ENCODE measurements around the gene CCDC18.

Gene CCDC18

DNA sequence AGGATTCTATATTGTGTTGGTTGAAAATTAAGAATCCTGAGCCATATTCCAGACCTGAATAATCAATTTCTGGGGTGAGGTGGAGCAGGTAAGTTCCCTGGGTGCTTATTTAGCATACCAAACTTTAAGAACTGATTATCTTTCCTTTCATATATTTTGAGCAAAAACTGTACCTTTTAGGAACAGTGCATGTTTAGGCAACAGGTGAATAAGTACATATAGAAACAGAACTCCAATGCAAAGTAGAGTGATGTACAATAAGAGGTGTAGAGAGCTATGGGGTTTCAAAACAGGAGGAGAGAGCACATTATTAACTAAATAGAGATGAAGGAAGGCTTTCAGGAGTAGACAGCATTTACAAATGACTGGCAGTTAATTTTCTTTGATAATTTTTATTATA lies 29.1 kb upstream of the CCDC18 start:
- TF ChIP-seq EZH2phosphoT487 (IDR thresholded peaks at IDR 0.05; ENCODE audit: borderline replicate concordance, low read length): no peak
- TF ChIP-seq, protein P1, sequence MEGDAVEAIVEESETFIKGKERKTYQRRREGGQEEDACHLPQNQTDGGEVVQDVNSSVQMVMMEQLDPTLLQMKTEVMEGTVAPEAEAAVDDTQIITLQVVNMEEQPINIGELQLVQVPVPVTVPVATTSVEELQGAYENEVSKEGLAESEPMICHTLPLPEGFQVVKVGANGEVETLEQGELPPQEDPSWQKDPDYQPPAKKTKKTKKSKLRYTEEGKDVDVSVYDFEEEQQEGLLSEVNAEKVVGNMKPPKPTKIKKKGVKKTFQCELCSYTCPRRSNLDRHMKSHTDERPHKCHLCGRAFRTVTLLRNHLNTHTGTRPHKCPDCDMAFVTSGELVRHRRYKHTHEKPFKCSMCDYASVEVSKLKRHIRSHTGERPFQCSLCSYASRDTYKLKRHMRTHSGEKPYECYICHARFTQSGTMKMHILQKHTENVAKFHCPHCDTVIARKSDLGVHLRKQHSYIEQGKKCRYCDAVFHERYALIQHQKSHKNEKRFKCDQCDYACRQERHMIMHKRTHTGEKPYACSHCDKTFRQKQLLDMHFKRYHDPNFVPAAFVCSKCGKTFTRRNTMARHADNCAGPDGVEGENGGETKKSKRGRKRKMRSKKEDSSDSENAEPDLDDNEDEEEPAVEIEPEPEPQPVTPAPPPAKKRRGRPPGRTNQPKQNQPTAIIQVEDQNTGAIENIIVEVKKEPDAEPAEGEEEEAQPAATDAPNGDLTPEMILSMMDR (IDR thresholded peaks at IDR 0.05; ENCODE audit: low read depth, low read length, poor library complexity, severe bottlenecking): no peak
- H3F3A ChIP-seq (ENCODE audit: control insufficient read depth, insufficient read depth): peaks cover 39% of the 10 kb centered on the region
- no peaks in the 10 kb centered on the region for H3K9me2 ChIP-seq (replicated peaks; ENCODE audit: control insufficient read depth, low read length)
- H3K4me3 ChIP-seq (ENCODE audit: low read length): no peak overlapping the region
- H3K79me2 ChIP-seq (ENCODE audit: control insufficient read depth, low read length): 0 out of 2 replicates have a peak, but pooled peaks cover 3% of the 10 kb centered on the region
- no peaks in the 10 kb centered on the region for H3K27me3 ChIP-seq (ENCODE audit: control insufficient read depth, low read length)
- H3K4me1 ChIP-seq (ENCODE audit: control insufficient read depth, low read length): no peaks in the 10 kb centered on the region
- no peak overlapping the region for H3K4me2 ChIP-seq (ENCODE audit: low read length)
- no peak overlapping the region for H3K27ac ChIP-seq (ENCODE audit: low read depth, low read length)
- peaks cover 82% of the 10 kb centered on the region for H3K36me3 ChIP-seq (ENCODE audit: control insufficient read depth, low read length)
- 0 out of 2 replicates have a peak, but pooled peaks cover 4% of the 10 kb centered on the region for H4K20me1 ChIP-seq (ENCODE audit: control insufficient read depth, insufficient read depth, low read depth, low read length)
- H3K9me3 ChIP-seq (ENCODE audit: control insufficient read depth, insufficient read depth, low read length): no peaks in the 10 kb centered on the region

DNA sequence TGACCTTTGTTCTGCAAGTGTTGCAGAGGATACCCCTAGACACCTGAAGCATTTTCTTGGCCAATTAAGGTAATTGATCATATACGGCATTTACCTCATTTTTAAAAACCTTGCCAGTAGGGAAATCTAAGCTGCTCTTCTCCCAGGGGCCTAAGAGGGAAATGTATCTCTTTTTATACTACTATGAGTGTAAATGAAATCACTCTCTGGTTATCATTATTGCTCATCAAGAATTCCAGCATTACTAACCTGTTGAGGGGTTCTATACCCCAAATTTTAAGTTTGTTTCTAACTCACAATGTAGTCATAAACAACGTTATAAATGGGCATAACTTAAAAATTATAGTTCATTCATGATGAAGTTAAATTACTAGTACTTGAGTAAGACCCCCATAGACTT lies 27.7 kb upstream of the CCDC18 start:
- H3F3A ChIP-seq (ENCODE audit: control insufficient read depth, insufficient read depth): peaks cover 31% of the 10 kb centered on the region

GRCh38 chr1:93154898-93155297 lies 25.6 kb upstream of the CCDC18 start:
- Histone ChIP-seq H3K4me1 (ENCODE audit: control insufficient read depth, low read length) (no peaks in the 10 kb centered on the region), H3K4me3 (ENCODE audit: low read length) (no peak overlapping the region), H3K27me3 (ENCODE audit: control insufficient read depth, low read length) (no peaks in the 10 kb centered on the region), H3F3A (ENCODE audit: control insufficient read depth, insufficient read depth) (peaks cover 26% of the 10 kb centered on the region), H3K9me2 (replicated peaks; ENCODE audit: control insufficient read depth, low read length) (no peaks in the 10 kb centered on the region), H3K9me3 (ENCODE audit: control insufficient read depth, insufficient read depth, low read length) (no peaks in the 10 kb centered on the region), H4K20me1 (ENCODE audit: control insufficient read depth, insufficient read depth, low read depth, low read length) (no peaks in the 10 kb centered on the region), H3K36me3 (ENCODE audit: control insufficient read depth, low read length) (peaks cover 75% of the 10 kb centered on the region), H3K27ac (ENCODE audit: low read depth, low read length) (no peak overlapping the region), H3K4me2 (ENCODE audit: low read length) (no peak overlapping the region), H3K79me2 (ENCODE audit: control insufficient read depth, low read length) (0 out of 2 replicates have a peak, but pooled peaks cover 5% of the 10 kb centered on the region)
- TF ChIP-seq EZH2phosphoT487 (IDR thresholded peaks at IDR 0.05; ENCODE audit: borderline replicate concordance, low read length): no peak
- TF ChIP-seq, protein P1 (IDR thresholded peaks at IDR 0.05; ENCODE audit: low read depth, low read length, poor library complexity, severe bottlenecking): no peak

More for the DNA sequence above, 27.7 kb upstream of the CCDC18 start:
- Histone ChIP-seq H3K4me3 (ENCODE audit: low read length) (no peak overlapping the region), H3K27ac (ENCODE audit: low read depth, low read length) (no peak overlapping the region), H3K27me3 (ENCODE audit: control insufficient read depth, low read length) (no peaks in the 10 kb centered on the region), H3K9me2 (replicated peaks; ENCODE audit: control insufficient read depth, low read length) (no peaks in the 10 kb centered on the region), H4K20me1 (ENCODE audit: control insufficient read depth, insufficient read depth, low read depth, low read length) (0 out of 2 replicates have a peak, but pooled peaks cover 4% of the 10 kb centered on the region), H3K4me2 (ENCODE audit: low read length) (no peak overlapping the region), H3K79me2 (ENCODE audit: control insufficient read depth, low read length) (0 out of 2 replicates have a peak, but pooled peaks cover 3% of the 10 kb centered on the region), H3K9me3 (ENCODE audit: control insufficient read depth, insufficient read depth, low read length) (no peaks in the 10 kb centered on the region), H3K4me1 (ENCODE audit: control insufficient read depth, low read length) (no peaks in the 10 kb centered on the region), H3K36me3 (ENCODE audit: control insufficient read depth, low read length) (peaks cover 80% of the 10 kb centered on the region)
- no peak for TF ChIP-seq EZH2phosphoT487 (IDR thresholded peaks at IDR 0.05; ENCODE audit: borderline replicate concordance, low read length)
- TF ChIP-seq, protein P1 (IDR thresholded peaks at IDR 0.05; ENCODE audit: low read depth, low read length, poor library complexity, severe bottlenecking): no peak
